ENCODE results near the gene PSMC6. TPM values are rescaled to one million over a fixed set of nuclear protein-coding genes. Genes with fewer than 3 reads are reported as not detected.

The PSMC6 gene
- total RNA-seq, 1 donor from 2014 or later = 97.6 TPM

DNA sequence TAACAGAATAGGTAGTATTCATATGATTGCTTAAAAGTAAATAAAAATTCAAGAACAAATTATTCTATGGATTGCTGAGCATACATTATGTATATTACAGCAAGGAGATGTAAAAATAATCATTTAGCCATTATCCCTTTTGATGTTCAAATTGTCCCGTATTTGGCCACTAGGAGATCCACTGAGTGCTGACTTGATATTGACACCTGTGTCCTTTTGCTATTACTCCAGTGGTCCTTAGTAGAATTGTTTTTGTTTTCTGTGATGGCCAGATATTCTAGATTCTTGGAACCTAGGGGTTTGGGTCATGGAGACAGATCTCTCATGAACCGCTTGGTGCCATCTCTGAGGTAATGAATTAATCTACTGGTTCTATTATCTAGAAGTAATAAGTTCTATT lies 28.4 kb upstream of the PSMC6 start:
- ChIA-PET POLR2A (no interaction called here), CTCF (interaction anchor here (0.8 kb wide), 1 partner anchor 47 kb away, joined by 3 read pairs; no protein-coding TSS in a partner anchor)
- Mint-ChIP-seq H3K36me3 (ENCODE audit: low read depth) (peaks cover 39% of the 10 kb centered on the region), H3K9me3 (no peaks in the 10 kb centered on the region), H3K27me3 (no peaks in the 10 kb centered on the region), H3K4me3 (no peak overlapping the region), H3K27ac (no peak overlapping the region), H3K4me1 (no peaks in the 10 kb centered on the region)
- intact Hi-C loops (cut with micrococcal nuclease) = loop anchor here (2.0 kb wide), 1 partner anchor 16 kb away; the partner anchor contains the start of gene ERO1A
- ATAC-seq (ENCODE audit: low read depth) (no peak), DNase-seq (no peak)
- TF ChIP-seq, protein P1, sequence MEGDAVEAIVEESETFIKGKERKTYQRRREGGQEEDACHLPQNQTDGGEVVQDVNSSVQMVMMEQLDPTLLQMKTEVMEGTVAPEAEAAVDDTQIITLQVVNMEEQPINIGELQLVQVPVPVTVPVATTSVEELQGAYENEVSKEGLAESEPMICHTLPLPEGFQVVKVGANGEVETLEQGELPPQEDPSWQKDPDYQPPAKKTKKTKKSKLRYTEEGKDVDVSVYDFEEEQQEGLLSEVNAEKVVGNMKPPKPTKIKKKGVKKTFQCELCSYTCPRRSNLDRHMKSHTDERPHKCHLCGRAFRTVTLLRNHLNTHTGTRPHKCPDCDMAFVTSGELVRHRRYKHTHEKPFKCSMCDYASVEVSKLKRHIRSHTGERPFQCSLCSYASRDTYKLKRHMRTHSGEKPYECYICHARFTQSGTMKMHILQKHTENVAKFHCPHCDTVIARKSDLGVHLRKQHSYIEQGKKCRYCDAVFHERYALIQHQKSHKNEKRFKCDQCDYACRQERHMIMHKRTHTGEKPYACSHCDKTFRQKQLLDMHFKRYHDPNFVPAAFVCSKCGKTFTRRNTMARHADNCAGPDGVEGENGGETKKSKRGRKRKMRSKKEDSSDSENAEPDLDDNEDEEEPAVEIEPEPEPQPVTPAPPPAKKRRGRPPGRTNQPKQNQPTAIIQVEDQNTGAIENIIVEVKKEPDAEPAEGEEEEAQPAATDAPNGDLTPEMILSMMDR (IDR thresholded peaks at IDR 0.05) = no peak

DNA sequence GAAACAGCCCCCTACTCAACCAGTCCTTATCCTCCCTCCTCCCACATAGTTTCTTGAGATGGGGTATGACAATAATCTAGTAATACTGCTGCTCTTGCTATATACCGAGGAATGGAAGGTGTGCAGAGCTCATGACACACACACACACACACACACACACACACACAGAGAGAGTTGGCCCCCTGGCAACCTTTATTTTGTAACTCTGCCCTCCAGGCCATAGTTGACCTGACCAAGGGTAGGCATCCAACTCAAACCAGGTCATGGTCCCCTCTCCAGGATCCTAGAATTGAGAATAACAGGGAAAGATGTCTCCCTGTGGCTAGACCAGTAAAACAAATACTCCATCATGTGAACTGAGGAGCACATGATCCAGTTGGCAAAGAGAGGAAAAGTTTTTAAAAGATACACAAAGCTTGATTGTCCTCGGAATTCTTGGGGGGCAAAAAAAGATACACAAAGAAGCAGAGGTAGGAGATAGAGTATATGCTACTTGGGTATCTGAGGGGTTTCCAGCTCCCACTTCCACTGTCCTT lies 22.9 kb upstream of the PSMC6 start:
- TF ChIP-seq, protein P1 (IDR thresholded peaks at IDR 0.05) = no peak
- peaks cover 8% of the 10 kb centered on the region for H3K36me3 Mint-ChIP-seq (ENCODE audit: low read depth)
- ATAC-seq (ENCODE audit: low read depth) = no peak
- no peaks in the 10 kb centered on the region for H3K9me3 Mint-ChIP-seq
- DNase-seq = no peak
- peaks cover 28% of the 10 kb centered on the region for H3K4me1 Mint-ChIP-seq
- no peak overlapping the region for H3K4me3 Mint-ChIP-seq
- no peaks in the 10 kb centered on the region for H3K27me3 Mint-ChIP-seq
- intact Hi-C loops (cut with micrococcal nuclease) = no loop called here
- H3K27ac Mint-ChIP-seq = no peak overlapping the region
- POLR2A ChIA-PET = no interaction called here
- CTCF ChIA-PET = no interaction called here

- Mint-ChIP-seq H3K27ac (no peak overlapping the region), H3K36me3 (ENCODE audit: low read depth) (peaks cover 1% of the 10 kb centered on the region), H3K27me3 (no peaks in the 10 kb centered on the region), H3K9me3 (no peaks in the 10 kb centered on the region), H3K4me1 (peaks cover 31% of the 10 kb centered on the region), H3K4me3 (no peak overlapping the region)
- intact Hi-C loops (cut with micrococcal nuclease) = no loop called here
- POLR2A ChIA-PET = no interaction called here
- DNase-seq (no peak), ATAC-seq (ENCODE audit: low read depth) (no peak)
- CTCF ChIA-PET = no interaction called here
- TF ChIP-seq, protein P1 (IDR thresholded peaks at IDR 0.05) = no peak
Observed at GRCh38 chr14:52686176-52686575, 20.8 kb upstream of the PSMC6 start.

DNA sequence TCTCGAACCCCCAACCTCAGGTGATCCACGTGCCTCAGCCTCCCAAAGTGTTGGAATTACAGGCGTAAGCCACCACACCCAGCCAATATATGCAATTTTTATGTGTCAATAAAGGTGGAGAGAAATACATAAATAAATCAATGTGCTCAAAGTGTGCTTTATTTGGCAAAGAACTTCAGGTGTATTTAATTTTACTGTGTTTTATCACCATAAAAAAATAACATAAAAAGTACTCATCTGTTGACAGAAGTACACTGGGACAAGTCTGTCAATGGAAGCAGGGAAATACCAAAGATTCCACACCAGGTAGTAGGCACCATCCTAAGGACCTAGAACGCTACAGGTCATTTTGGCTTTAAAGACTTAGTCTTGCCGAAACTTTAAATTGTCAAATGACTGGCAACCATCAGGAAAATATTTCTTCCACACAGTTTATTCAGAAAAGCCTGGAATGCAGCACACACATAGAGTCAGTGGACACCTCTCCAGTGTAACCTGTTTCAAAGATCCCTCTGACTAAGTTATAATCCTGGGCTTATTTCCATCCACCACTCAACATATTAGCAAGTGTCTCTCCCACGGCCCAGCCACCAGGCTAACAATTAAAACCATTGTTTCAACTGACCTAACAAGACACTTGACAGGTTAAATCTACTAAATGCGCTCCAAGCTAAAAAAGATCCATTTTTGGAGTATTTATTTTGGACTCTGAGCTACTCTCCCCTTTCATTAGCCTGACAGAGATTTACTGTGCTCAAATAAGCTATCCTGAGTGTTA lies 15.8 kb upstream of the PSMC6 start:
- ATAC-seq (ENCODE audit: low read depth) (no peak), DNase-seq (no peak)
- Mint-ChIP-seq H3K36me3 (ENCODE audit: low read depth) (peaks cover 6% of the 10 kb centered on the region), H3K27me3 (no peaks in the 10 kb centered on the region), H3K4me3 (no peak overlapping the region), H3K27ac (no peak overlapping the region), H3K9me3 (no peaks in the 10 kb centered on the region), H3K4me1 (peaks cover 45% of the 10 kb centered on the region)
- ChIA-PET CTCF (no interaction called here), POLR2A (interaction anchor here (1.2 kb wide), 1 partner anchor 37 kb away, joined by 3 read pairs; no protein-coding TSS in a partner anchor)
- intact Hi-C loops (cut with micrococcal nuclease) = no loop called here
- TF ChIP-seq, protein P1 (IDR thresholded peaks at IDR 0.05) = no peak

GRCh38 chr14:52692248-52692962 lies 14.6 kb upstream of the PSMC6 start:
- no peak for ATAC-seq (ENCODE audit: low read depth)
- Mint-ChIP-seq H3K9me3 (no peaks in the 10 kb centered on the region), H3K27ac (no peak overlapping the region), H3K27me3 (no peaks in the 10 kb centered on the region), H3K4me1 (peaks cover 39% of the 10 kb centered on the region), H3K36me3 (ENCODE audit: low read depth) (peaks cover 6% of the 10 kb centered on the region), H3K4me3 (no peak overlapping the region)
- POLR2A ChIA-PET = interaction anchor here (1.2 kb wide), 1 partner anchor 36 kb away, joined by 3 read pairs; no protein-coding TSS in a partner anchor
- intact Hi-C loops (cut with micrococcal nuclease) = no loop called here
- TF ChIP-seq, protein P1 (IDR thresholded peaks at IDR 0.05) = no peak
- CTCF ChIA-PET = no interaction called here
- no peak for DNase-seq

All from activated B cell treated with CpG ODN at 0.5 μM for 24 hours (primary cell).